HG03457 (cell line): ENCODE measurements around the gene SCGB1D4.

Source experiments
- ATAC-seq: cut with Tn5 transposase; IDR thresholded peaks from one replicate; pipeline ENCODE4 v1.9.1; 2021; ENCODE audit warnings: moderate number of reproducible peaks; ENCODE audit not compliant: unreplicated experiment

Gene SCGB1D4

DNA sequence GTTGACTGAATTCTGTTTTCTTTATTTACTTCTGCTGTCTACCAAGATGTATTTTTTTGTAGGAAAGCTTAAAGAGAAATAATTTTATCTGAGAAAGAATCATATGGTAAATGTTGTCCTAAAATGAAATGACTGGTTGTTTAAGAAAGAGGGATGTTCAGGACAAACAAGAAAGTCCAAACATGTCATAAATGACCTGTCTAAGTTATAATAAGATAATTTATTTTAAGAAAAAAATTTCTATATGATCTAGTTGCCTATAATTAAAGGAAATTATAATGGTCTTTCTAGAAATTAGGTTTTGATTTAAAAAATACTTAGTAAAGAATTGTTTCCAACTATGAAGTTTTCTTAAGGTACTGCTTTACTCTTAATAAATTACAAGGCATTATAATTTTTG is 18.4 kb downstream of the SCGB1D4 start:
- no peak for ATAC-seq

DNA sequence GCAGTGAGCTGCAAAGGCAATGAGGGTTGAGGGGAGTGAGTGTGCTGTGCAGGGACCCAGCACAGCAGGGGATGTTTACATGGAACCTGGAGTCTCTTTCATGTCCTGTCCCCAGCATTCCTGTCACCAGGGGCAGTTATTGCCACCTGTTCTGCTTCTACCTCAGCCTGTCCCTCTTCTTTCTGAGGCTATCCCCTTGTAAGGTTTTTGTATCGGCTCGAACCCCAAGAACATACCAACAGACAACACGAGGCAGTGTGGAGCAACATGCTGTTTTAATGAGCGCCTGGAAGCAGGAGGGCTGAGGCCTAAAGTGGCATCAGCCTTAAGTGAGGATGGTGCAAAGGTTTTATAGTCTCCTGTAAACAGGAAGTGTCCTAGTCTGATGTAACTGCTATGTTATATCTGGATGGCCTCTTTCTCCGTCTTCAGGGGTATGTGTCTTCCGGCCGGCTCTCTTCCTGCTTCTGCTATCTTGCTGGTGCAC is 25.0 kb downstream of the SCGB1D4 start:
- no peak for ATAC-seq

DNA sequence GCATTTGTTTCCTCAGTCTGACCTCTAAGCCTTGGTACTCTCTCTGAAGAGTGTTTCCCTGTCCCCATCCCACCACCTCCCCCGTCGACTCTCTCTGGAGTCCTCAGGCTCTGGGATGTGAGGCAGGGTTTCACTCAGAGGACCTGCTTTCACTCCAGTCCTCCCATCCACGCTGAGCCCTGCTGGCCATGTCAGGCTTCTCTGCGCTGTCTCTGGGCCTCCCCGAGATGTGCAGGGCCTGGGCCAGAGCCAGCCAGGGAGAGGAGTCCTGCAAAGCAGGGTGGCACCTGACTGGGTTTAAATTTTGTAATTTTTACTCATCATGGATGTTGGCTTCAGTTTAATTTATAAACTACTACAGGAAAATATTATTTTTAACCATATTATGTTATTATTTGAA is 25.6 kb downstream of the SCGB1D4 start:
- ATAC-seq = no peak

DNA sequence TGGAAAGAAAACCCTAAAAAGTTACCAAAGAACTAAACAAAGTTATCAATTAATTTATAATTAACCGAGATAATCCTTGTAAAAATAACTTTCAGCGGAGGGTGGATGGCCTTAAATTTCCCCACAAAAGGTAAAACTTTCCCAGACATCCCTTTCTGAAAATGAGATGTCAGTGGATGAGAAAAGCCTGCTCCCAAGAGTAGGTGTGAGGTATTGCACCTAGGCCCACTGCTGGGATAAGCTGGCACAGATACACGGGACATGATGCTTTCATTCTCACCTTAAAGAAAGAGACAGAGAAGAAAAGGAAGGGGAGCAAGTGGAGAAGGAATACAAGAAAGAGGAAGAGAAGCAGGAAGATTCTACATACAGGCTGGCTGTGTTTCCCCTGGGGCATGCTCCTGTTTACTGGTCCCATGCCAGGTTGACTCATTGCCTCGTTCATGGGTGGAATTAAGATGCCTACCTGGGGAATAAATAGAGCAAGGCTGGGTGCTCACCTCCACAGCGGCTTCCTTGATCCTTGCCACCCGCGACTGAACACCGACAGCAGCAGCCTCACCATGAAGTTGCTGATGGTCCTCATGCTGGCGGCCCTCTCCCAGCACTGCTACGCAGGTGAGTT is 29.1 kb downstream of the SCGB1D4 start, which contains the start of gene SCGB2A2:
TSS of gene SCGB2A2 (plus strand) at position 505 of the 625 bp plus-strand sequence. CDS start at position 564, 59 bp downstream.
- ATAC-seq = no peak

DNA sequence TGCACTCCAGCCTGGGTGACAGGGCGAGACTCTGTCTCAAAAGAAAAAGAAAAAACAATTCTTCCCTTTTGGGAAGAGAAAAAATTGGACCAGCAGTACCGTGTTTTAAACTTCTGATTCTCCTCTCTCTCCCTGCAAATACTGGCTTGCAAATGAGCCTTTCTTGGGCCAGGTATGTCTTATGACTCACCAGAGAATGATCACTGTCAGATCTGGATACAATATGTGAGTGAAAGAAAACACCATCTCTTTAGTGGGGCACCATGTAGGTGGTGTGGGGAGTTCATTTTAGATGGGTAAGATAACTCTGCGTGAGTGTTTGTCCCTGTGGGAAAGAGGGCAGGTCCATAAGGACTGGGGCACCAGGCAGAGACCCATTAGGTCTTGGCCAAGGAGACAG is 31.3 kb downstream of the SCGB1D4 start:
- ATAC-seq = no peak

DNA sequence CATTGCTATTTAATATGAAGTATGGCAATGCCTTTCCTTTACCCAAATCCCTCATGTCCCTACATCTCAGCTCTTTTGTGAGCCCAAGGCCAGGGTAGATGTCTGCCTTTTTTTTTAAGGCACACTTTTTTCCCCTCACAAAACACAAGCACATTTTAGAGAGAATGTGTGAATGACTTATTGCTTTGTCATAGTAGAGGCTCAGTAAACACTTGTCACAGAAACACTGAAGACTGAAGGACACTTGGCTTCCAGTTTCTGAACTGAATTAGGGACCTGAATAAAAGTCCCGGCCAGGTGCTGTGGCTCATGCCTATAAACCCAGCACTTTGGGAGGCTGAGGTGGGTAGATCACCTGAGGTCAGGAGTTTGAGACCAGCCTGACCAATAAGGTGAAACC is 31.8 kb downstream of the SCGB1D4 start:
- ATAC-seq = no peak

DNA sequence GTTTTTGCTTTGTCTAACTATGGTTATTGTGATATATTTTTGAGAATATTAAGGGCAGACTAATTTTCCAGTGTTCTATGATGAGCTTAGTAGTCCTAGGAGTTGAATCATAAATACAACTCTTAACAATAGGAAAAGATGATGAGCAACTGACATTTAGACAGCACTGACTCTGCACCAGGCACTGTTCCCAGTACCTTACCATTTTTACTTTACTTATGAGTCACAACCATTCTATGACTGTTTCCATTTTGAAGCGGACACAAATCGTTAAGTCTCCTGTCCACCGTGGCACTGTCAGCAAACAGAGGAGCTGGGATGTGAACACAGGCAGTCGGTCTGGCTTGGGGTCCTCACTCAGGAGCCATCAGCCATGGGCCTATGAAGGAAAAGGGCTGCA is 32.3 kb downstream of the SCGB1D4 start:
- no peak for ATAC-seq

DNA sequence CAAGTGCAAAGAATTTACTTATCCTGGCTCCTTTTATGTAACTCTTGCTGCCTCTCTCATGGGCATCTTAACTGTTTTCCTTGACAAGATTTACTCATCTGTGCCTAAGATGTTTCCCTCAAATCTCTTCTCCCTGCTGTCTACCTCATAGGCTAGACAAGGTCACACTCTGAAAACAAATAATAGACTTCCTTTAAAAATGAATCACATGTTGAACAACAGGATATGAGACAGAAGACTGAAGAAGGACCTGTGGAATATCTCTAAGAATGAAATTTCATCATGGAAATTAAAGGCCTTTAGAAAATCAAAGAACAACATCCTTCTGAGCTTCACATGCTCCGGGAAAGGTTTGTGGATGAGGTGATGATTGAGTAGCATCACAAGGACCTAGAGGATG is 34.9 kb downstream of the SCGB1D4 start:
- no peak for ATAC-seq

DNA sequence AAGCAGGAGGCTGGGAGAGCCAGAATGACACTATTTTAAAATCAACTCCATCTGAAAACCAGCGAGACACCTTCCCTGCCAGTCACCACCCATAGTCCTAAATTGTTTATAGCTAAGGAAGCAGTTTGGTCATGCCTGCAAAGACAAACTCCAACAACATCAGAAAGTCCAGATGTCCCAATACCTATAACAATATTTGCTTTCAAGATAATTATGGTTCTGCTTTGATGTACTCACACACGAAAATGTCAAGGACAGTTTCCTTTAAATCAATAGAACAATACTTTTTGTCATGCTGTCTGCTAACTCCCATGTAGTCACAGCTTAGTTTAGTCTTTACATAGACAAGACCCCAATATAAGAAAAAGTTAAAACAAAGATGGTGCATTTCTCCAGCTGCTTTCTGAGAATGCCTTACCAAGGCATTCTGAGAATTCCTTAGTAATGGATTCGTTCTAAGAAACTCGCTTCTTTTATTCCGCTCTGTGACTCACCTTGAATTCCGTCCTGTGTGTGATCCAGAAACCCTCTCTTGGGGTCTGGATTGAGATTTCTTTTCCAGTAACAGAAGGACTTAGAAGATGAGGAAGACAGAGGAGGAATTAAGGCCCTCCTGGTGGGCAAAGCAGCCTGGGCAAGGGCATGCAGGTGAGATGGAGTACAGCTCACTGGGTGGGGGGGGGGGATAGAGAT is 38.5 kb downstream of the SCGB1D4 start:
- ATAC-seq = no peak

DNA sequence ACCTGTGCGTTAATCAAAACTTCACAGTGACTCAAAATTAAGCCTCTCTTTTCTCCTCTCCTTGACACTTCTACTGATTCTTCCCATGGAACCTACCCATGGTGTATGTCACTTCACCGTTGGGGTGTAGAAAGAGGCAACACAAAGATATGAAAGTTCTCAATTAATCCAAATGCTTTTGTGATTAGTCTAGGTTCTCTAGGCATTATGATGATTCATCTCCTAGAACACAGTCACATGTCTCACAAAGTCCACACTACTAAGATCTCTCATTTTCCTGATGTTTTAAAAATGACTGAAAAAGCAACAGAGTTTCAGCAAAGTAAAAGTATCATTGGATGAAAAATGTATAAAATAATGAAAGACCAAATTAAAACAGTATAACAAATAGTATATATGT is 42.6 kb downstream of the SCGB1D4 start:
- no peak for ATAC-seq

DNA sequence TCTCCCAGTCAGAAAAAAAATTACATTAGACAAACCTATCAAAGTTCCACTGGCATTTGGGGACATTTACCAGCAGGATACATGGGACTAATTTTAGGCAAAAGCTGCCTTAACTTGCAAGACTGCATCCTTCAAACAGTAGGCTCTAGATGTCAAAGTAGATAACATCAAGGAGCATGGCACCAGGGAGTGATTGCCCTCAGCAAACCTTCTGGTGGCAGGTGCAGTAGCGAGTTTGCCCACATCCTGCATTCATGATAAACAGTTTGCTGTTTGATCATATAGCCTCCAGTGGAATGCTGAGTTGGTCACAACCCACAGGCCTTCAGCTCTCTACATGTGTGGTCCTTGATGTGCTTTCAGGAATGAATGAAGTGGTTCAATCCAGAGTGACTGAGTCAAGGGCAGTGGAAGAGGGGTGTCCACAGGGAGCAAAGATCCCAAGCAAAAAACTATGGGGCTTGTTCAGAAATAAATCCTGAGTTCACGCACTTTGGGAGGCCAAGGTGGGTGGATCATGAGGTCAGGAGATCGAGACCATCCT is 44.8 kb downstream of the SCGB1D4 start:
- ATAC-seq = no peak

DNA sequence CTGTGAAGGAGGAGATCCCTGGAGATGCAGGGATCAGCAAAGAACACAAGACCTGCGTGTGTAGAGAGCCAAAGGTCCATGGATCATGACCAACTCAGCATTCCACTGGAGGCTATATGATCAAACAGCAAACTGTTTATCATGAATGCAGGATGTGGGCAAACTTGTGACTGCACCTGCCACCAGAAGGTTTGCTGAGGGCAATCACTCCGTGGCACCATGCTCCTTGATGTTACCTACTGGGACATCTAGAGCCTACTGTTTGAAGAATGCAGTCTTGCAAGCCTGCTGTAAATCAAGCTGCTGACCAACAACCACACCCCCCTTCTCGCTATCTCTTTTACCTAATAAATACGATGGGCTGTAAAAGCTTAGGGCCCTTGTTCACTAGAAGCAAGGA is 47.2 kb downstream of the SCGB1D4 start:
- no peak for ATAC-seq
